OCI-LY7 (cell line): Measurements from ENCODE around the gene SPRR3.

Experiments used
- EZH2phosphoT487 ChIP-seq: fragments of 200-600 bp; sonication (generic); IDR thresholded peaks from 2 replicates; pipeline ENCODE4 v1.6.1; 2018; ENCODE audit warnings: low read depth, borderline replicate concordance, mild to moderate bottlenecking, mixed run types, antibody characterized with exemption, low read length, moderate library complexity, mixed read lengths
- TF ChIP-seq, protein P1 (sequence below): fragments of 200-600 bp; sonication (generic); conservative IDR thresholded peaks from 2 replicates; pipeline ENCODE4 v1.5.1; 2014; ENCODE audit warnings: mild to moderate bottlenecking, antibody characterized with exemption, low read length, moderate library complexity, mixed read lengths

DNA sequence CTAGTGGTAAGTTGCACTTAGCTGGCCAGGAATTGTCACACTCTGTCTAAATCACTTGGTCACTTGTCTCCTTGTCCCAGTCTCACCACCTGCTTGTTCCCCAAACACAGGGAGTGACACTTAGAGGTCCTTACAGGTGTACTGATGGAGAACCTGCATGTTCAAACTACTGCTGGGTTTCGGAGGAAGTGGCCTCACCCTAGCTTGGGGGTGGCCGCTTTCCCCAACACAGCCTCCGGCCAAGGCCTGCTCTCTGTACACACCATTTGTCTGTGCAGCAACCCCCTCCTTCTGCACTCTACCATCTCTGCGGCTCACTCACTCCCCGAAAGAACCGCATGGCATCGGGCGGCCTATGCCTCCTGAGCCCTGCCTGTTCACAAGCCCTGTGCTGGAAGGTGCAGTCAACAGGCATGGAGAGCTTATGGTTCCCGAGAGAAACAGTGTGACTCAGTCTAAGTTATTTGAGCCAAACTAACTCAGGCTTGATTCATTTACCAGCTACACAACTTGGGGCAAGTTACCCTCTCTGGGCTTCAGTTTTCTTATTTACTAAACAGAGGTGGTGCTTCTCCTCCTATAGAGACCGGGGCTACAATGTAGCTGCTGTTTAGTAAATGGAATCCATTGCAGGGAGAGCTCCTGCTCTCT, 41.6 kb upstream of the SPRR3 start:
- TF ChIP-seq, protein P1, sequence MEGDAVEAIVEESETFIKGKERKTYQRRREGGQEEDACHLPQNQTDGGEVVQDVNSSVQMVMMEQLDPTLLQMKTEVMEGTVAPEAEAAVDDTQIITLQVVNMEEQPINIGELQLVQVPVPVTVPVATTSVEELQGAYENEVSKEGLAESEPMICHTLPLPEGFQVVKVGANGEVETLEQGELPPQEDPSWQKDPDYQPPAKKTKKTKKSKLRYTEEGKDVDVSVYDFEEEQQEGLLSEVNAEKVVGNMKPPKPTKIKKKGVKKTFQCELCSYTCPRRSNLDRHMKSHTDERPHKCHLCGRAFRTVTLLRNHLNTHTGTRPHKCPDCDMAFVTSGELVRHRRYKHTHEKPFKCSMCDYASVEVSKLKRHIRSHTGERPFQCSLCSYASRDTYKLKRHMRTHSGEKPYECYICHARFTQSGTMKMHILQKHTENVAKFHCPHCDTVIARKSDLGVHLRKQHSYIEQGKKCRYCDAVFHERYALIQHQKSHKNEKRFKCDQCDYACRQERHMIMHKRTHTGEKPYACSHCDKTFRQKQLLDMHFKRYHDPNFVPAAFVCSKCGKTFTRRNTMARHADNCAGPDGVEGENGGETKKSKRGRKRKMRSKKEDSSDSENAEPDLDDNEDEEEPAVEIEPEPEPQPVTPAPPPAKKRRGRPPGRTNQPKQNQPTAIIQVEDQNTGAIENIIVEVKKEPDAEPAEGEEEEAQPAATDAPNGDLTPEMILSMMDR: no peak
- no peak for TF ChIP-seq EZH2phosphoT487
